A673 (cell line): ENCODE data around the gene HAND1.

ENCODE experiments used
- CTCF ChIP-seq: fragments of 300-800, 200-600 bp; sonication (generic); conservative IDR thresholded peaks from 2 replicates; pipeline ENCODE4 v1.5.1; 2017; ENCODE audit warnings: low read depth, mild to moderate bottlenecking, antibody characterized with exemption, low read length, moderate library complexity, mixed read lengths
- EZH2 ChIP-seq: fragments of 200-600 bp; sonication (generic); IDR thresholded peaks from 2 replicates; pipeline ENCODE4 v1.6.1; 2017; ENCODE audit warnings: borderline replicate concordance, low read depth, mild to moderate bottlenecking, mixed read lengths, antibody characterized with exemption, low read length; ENCODE audit not compliant: poor library complexity, severe bottlenecking

- no peak for TF ChIP-seq CTCF
- no peak for TF ChIP-seq EZH2
These were observed 42.8 kb downstream of the HAND1 start for GRCh38 chr5:154435226-154435625.
